AG09309 (cell line): Measurements from ENCODE around the gene YBX2.
A peak's percentile ranks its signal among the peaks of the same experiment; 100 is the strongest.
"Not testable (repeated sequence)": the region's sequence is repeated elsewhere in the genome, so short reads cannot be mapped to it uniquely, and the experiment has no call there.

Source experiments
- DNase-seq: peaks from one replicate; pipeline ENCODE4 v3.0.0-alpha.2; 2010; ENCODE audit warnings: low read depth
- H3K4me3 ChIP-seq: 2 replicates; pipeline ENCODE4 v1.5.1; 2011; ENCODE audit warnings: mild to moderate bottlenecking, low read depth, low read length, moderate library complexity; ENCODE audit not compliant: control insufficient read depth
- TF ChIP-seq, protein P1 (sequence below): IDR thresholded peaks from 2 replicates; pipeline ENCODE4 v1.5.1; 2011; ENCODE audit warnings: mild to moderate bottlenecking, low read depth, low read length, inconsistent platforms; ENCODE audit not compliant: insufficient read depth, control insufficient read depth; ENCODE audit errors: missing control alignments

The YBX2 gene

DNA sequence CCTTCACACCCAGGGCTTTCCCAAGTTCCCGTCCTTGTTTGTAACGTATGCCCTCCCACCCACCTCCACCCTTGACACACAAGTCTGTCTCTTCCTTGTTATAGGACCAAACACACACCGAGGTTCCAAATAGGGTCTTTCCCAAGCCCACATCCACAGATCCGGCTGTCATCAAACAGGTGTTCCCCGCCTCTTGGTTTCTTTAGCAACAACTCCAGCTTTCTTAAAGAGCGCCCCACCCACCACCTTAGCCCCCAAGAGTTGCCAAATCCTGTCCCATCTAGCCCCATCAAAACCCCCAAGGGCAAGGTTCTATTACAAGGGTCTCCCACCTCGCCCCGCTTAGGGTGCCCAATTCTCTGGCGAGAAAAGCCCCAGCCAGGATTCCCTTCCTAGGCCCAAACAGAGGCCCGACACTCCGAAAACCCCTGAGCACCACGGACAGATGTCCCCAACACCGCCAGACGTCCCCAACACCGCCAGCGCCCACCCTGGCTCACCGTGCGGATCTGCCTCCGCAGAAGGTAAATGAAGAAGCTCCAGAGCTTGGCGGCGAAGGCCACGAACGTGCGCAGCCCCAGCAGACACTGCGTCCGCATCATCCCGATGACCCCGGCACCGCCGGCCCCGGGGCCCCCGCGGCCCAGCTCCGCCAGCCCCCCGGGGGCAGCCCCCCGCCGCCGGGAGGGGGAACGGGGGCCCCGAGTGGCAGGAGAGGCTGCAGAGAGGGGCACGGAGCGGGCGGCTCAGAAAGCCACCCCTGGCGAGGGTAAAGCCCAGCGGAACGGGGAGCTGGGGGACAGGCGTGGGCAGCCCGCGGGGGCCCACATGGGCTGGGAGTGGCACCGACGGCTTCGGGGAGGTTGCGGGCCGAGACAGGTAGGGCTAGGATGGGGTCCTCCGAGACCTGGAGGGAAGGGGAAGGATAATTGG is 43.5 kb downstream of the YBX2 start:
- TF ChIP-seq, protein P1, sequence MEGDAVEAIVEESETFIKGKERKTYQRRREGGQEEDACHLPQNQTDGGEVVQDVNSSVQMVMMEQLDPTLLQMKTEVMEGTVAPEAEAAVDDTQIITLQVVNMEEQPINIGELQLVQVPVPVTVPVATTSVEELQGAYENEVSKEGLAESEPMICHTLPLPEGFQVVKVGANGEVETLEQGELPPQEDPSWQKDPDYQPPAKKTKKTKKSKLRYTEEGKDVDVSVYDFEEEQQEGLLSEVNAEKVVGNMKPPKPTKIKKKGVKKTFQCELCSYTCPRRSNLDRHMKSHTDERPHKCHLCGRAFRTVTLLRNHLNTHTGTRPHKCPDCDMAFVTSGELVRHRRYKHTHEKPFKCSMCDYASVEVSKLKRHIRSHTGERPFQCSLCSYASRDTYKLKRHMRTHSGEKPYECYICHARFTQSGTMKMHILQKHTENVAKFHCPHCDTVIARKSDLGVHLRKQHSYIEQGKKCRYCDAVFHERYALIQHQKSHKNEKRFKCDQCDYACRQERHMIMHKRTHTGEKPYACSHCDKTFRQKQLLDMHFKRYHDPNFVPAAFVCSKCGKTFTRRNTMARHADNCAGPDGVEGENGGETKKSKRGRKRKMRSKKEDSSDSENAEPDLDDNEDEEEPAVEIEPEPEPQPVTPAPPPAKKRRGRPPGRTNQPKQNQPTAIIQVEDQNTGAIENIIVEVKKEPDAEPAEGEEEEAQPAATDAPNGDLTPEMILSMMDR: no peak
- DNase-seq: no peak
- peak overlapping the region; percentile 79 for H3K4me3 ChIP-seq

GRCh38 chr17:7249830-7250229 is 44.6 kb downstream of the YBX2 start:
- TF ChIP-seq, protein P1: no peak
- DNase-seq: no peak
- peak overlapping the region; percentile 79 for H3K4me3 ChIP-seq

- no peak for DNase-seq
- TF ChIP-seq, protein P1: no peak
- H3K4me3 ChIP-seq: no peak overlapping the region
Observed at GRCh38 chr17:7249214-7249613, 45.2 kb downstream of the YBX2 start.

- DNase-seq: no peak
- TF ChIP-seq, protein P1: no peak
- H3K4me3 ChIP-seq: no peak overlapping the region
Observed at GRCh38 chr17:7248796-7249195, 45.6 kb downstream of the YBX2 start.

DNA sequence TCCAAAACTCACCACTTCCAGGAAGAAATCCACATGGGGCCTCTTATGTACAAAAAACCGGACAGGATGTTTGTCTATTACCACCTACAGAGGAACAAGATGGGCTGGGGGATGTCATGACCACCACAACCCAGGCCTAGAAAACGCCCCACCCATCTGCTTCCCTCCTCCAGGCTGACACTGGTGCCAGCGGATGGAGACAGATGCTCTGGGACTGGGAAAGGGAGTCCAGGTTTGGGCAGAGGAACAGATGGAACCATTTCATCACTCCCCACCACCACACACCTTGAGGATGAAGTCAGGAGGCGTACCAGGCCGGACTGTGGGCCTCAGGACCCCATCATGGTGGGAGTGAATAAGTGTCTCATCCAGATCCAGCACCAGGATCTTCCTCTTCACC is 47.7 kb downstream of the YBX2 start:
- no peak for DNase-seq
- no peak overlapping the region for H3K4me3 ChIP-seq
- TF ChIP-seq, protein P1: no peak

- DNase-seq, H3K4me3 ChIP-seq: not testable (repeated sequence)
Observed at GRCh38 chr17:7243838-7244237, 50.6 kb downstream of the YBX2 start.

DNA sequence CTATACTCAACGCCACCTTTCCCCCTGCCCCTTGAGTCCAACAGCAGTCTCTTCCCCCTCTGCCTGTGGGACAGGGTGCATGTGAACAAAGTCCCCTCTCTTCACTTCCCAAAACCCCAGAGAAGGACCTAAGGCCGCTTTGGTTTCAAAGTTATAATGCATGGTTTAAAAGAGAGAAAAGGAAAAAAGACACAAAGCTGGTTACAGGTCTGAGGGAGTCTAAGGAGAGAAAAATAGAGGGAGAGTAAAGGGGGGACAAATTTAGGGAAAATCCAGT is 51.0 kb downstream of the YBX2 start:
- H3K4me3 ChIP-seq: peak overlapping the region; percentile 67
- no peak for DNase-seq
- TF ChIP-seq, protein P1: no peak
